Activated CD4-positive, alpha-beta T cell treated with anti-CD3 and anti-CD28 coated beads, Interleukin-2, amount 50 U/mL, for 1 hour (primary cell): ENCODE results near the gene ABCA2.
A peak's percentile ranks its signal among the peaks of the same experiment; 100 is the strongest.

Experiments
- DNase-seq: peaks from one replicate; pipeline ENCODE4 v3.0.0-alpha.2; 2020

Gene ABCA2

DNA sequence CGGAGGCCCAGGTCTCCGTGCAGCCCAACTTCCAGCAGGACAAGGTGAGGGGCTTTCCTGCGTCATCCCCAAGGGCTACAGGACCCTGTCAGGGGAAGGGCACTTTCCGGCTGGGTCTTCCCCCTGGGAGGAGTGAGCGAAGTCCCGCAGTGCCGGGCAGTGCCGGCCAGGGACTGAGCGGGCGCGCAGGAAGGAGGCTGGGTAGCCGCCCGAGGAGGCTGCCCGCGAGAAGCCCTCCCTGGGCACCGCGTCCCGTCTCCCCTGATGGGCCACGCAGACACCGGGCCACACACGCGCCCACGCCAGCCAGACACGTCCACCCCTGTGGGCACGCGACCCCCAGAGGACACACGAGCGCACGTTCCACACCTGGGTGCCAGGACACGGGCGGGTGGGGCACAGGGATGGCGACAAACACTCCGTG, 50.4 kb downstream of the ABCA2 start:
- no peak for DNase-seq

DNA sequence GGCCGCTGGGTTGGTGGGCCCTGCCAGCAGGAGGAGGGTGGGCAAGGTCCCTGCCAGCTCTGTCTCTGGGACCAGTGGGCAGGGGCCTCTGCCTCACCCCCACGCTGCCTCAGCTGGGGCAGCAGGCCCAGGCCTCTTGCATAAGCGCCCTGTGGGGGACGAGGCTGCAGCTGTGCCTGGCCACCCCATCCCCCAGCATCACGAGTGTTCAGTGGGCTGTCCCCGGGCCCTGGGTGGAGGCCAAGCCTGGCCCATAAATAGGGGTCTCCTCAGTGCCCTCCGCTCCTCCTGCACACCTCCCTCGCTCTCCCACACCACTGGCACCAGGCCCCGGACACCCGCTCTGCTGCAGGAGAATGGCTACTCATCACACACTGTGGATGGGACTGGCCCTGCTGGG, 50.8 kb downstream of the ABCA2 start, which contains the start of gene PTGDS:
PTGDS (plus strand) TSS at position 282 of the 400 bp plus-strand sequence; CDS start at position 357, 75 bp downstream.
- no peak for DNase-seq

DNA sequence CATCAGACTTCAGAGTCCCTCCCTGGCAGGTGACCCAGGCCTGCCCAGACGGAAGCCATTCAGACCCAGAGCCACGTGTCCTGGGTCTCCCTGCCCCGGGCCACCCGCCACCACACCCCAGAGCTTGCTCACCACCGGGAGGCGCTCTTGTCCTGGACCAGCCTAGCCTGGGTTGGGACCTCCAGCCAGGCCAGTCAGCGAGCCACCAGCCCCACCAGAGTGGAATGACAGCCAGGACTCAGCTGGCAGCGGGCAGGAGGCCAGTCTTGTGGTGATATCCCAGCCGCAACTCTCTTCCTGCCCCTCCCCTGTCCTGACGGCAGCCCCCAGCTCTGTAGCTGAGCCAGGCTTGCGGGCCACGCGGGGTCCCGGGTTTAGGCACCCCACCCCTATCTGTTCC, 52.4 kb downstream of the ABCA2 start:
- peak; percentile 34 for DNase-seq

DNA sequence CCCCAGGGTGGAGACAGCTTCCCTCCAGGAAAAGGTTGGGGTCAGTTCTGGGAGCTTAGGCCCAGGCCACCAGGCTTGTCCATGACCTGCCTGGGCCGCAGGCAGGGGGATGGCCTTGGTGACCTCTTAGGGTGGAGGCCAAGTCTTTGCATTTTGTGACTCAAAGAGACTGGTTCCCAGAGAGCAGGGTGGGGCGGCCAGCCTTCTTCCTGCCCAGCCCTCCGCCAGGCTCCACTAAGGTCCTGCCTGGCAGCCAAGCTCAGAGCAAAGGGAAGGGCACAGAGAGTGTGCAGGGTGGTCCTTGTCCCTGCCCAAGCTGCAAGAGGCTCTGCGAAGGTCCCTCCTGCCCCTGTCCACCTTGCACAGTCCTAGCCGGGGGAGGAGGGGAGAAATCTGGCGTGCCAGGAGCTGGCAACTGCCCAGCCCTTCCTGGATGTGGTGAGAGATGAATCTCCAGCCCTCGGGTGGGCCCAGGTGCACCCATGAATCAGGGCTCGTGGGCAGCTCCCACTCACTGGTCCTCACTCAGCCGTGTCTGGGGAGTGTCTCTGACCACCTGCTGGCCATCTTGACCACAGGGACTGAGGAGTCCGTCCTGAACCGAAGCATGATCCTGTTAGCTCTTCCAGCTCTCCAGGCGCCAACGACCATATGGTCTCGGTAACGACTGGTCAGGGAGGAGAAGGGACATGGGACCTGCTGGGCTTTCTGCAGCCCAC, 53.1 kb downstream of the ABCA2 start:
- no peak for DNase-seq

DNA sequence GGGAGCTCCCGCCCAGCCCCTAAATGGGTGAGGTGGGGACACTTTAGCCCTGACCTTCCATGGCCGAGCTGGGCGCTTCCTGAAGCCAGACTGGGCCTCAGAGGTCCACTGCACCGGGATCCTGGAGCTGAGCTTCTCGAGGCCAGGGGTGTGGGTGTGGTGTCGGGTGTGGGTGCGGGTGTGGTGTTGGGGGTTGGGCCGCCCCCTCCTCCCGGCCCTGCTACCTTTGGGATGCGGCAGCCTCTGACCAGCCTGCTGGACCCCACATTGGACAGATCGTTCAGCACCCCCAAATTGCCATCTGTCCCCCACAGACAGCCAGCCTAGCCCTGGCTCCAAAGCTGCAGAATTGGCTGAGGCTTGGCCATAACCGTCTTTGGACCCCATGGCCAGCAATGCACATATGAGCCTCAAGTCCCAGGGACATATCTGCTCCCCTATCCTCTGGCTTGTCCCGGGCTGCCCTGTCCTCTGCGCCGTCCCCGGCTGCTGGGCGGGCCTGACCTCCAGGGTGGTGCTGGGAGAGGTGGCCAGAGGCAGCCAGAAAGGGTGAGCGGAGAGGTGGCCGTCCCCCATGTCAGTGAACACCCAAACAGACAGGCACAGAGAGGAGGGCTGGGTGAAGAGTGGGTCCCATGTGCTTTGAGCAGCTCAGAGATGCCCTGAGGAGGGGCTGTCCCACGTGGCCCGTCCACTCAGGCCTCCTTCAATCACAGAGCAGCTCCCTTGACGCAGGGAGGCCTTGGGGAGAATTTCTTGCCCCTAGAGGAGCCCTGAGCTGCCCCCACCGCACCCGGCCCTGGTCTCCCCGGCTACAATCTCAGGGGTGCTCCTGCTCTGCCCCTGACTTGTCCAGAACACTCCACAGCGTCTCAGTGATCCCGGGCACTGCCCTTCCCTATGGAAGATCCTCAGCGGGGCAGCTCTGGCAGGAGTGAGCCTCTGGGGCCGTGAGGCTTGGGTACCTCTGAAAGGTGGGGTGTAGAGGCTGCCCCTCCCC, 54.1 kb downstream of the ABCA2 start:
- no peak for DNase-seq

DNA sequence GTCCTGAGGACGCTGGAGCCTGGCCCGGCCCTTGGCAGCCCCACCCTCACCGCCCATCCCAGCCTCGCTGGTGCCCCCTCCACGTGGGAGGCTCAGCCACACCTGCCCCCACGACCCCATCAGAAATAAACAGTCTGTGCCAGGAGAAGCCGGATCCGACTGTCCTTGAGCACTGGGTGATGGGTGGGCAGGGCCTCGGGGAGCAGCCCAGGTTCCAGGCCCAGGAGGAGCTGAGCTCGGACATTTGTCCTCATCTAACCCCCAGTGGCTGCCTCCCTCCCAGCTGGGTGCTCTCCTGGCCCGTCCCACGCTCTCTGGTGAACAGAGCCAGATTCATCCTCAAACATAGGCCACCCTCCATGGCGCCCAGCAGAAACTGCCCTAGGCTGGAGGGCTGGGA, 55.3 kb downstream of the ABCA2 start:
- DNase-seq, result no peak

DNA sequence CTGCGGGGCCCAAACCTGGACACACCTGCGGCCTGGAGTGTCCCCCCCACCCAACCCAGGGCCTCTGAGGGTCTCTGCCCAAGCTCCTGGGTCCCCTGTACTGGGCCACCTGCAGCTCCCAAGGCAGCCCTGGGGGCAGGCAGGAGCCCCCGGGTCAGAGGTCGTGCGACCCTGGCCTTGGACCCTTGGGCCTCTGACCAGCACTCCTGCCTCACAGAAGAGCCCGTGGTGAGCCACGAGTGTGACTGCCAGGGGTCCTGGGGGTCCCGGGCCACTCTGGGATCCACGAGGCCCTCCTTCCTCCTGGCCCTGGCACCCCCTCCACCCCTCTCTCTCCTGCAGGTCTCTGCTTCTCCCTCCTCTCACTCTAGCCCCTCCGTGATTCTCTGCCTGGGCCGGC, 55.7 kb downstream of the ABCA2 start:
- no peak for DNase-seq

DNA sequence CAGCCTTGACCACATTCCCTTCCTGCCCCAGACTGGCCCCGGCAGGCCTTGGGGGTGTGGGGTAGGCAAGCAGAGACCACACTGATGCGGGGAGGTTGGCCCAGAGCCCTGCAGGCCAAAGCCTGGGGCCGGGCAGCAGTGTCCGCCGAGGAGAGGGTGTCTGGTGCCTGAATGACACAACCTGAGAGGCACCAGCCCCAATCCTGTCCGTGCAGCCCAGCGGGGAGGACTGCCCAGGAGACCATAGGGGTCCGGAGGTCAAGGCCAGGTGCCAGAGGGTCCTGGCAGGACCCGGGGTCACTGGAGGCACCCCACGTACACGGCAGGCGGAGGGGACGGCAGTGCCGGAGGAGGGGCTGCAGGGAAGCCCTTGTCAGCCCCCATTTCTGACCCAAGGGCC, 56.3 kb downstream of the ABCA2 start:
- DNase-seq, result no peak

DNA sequence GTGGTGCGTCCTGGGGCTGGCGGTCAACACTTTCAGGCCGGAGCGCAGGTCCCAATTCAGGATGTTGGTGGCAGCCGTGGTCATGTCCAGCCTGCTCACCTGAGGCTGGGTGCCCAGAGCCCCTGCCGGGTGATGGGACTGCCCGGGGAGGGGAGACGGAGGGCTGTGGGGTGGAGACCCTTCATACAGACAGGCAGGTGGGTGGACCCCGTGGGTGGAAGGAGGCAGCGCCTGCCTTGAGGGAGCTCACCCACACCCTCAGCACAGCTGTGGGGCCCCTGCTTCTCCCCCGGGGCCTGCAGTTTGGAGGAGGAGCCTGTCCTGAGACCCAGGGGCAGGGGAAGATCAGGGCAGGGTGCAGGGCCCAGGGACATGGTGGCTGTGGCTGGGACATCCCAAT, 57.7 kb downstream of the ABCA2 start:
- DNase-seq, result no peak

DNA sequence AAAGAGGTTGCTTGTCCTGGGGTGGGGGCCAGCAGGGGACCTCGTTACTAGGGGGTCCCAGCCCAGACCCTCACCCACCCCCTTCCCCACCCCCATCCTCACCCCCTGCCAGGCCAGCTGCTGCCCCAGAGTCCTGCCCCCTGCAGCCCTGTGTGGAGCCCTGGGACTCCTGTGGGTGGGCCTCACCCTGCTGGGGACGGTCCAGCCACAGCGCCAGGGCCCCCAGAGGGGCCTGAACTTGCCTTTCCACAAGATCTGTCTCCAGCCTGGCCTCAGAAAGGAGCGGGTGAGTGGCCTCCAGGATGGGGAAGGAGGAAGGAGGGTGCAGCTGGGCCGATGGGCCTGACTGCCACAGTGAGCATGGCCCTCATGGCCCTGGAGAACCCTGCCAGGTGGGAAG, 58.3 kb downstream of the ABCA2 start:
- no peak for DNase-seq

DNA sequence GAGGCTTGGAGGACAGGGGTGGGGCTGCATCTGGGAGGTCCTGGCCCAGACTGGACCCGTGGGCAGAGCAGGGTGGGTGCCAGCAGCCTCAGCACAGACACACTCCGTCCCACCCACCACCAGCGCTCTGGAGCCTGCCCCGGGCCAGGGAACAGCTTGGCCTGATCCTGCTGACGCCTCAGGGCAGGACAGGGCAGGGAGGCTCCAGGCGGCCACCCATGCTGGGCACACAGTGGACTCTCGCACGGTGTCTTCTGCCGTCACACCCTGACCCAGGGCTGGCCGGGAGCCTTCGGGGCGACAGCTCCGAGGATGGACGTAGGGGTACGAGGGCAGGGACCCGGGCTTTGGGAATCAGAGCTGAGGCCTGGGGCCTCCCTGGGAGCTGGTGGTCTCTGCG, 58.9 kb downstream of the ABCA2 start:
- DNase-seq, result no peak

DNA sequence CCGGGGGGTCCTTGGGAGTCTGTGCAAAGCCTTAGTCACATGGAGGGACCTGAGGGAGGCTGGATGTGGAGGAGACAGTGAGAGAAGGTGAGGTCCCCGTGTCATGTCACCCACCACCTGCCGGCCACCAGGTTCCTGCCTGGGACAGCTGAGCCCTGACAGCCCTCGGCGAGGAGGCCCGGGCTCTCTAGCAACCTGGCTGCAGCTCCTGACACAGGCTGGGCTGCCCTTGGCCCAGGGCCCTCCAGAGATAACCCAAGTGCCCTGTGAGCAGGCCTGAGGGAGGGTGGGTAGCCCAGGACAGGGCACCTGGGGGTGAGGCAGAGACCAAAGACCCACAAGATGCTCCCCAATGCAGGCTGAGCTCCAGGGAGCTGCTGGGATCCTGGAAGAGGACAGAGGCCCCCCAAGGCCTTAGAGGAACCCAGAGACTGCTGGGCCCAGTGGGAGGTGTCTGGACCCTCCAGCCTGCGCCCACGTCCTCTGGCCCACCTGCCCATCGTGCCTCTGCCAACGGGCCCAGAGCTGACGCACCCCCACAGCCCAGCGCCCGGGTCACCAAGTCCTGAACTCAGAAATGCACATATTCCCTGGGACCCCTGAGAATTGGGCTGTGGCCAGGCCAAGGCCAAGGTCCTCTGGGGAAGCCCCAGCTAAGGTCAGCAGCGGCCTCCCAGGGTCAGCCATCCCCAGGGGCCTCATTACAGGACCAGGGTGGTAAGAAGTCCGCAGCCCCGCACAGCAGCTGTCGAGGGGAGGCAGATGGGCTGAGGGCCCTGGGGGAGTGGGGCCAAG, 59.5 kb downstream of the ABCA2 start:
- DNase-seq, result no peak

DNA sequence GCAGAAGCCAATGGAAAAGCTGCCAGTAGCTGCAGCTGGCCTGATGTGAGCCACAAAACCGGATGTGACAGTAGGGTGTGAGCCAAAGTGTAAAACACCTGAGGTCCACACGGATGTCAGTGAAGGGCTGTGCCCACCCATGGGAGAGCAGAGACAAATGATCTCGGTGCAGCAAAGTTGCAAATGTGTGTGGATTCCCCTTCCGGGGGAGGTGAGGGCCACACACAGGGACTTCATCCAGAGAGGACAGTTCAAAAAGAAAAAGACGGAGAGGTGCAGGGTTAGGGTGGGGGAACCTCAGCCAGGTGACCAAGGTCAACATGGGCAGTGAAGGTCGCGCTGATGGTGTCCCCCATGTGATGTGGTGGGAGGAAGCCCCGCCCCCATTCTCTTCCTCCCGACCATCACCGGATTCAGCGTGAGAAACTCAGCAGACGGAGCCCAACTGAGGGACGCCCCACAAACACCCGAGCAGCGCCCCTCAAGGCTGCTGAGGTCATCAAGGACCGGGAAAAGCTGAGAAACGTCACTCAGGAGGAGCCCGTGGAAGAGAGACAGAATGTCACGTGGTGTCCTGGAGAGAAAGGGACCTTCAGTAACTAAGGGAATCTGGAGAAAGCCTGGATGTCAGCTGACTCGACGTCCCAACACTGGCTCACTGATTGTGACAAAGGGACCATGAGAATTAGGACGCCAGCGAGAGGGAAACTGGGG, 62.1 kb downstream of the ABCA2 start:
- no peak for DNase-seq

DNA sequence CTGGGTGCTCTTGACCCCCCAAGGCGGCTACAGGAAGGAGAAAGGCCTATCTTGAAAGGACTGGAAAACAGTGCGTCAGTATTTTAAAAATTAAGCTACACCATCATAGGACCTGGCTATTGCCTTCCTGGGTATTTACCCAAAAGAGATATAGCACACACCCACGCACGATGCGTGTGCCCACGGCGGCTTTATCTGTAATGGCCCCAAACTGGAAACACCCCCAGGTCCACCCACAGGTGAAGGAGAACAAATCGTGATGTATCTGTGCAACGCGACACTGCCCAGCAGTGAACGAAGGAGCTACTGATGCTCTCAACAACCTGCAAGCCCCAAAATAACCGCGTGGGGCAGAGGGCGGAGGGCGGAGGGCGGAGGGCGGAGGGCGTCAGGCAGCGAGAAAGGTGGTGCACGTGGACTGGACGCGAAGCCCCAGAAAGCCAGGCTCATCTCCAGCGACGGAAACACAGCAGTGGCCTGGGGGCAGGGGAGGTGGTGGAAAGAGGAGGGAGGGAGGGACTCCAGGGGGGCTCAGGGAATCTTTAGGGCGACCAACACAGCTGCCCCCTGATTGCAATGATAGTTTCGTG, 63.1 kb downstream of the ABCA2 start:
- DNase-seq, result no peak

DNA sequence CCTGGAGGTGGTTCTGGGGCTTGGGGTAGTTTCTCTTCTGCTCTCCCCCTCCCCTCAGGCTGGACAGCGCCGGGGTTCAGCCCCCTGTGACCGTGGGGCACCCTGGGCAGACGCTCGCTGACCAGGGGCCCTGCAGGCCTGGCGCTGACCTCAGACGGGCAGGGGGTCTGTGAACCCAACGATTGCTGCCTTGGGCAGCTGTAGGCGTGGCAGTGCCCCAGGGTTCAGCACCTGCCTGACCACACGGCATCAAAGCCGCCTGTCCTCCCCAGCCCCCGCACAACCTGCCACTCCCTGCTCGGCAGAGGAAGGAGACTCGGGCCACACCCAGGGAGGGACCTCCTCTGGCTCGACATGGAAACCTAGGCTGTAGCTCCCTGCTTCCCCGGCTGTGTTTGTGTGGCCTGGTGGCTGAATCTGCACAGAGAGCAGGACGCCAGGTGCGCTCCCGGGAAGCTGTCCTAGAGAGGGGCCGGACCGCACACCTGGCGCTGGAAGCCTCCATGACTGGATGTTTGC, 63.8 kb downstream of the ABCA2 start:
- no peak for DNase-seq

DNA sequence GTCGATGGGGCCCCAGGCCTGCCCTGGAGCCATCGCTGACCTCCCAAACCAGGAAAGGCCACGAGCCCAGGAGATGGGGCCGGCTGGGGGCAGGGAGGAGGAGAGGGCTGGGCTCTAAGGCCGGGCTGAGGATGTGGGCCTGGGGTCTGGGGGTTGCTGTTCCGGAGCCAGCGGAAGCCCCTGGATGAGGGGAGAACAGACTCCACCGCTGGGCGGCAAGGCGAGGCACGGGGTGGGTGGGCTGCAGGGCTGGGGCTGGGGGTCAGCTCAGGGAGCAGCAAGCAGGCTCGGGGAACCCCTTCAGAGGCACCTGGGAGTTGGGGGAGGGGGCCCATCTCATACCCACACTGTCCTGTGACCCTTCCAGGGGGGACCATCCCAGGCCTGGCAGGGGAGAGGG, 64.3 kb downstream of the ABCA2 start:
- DNase-seq, result no peak

DNA sequence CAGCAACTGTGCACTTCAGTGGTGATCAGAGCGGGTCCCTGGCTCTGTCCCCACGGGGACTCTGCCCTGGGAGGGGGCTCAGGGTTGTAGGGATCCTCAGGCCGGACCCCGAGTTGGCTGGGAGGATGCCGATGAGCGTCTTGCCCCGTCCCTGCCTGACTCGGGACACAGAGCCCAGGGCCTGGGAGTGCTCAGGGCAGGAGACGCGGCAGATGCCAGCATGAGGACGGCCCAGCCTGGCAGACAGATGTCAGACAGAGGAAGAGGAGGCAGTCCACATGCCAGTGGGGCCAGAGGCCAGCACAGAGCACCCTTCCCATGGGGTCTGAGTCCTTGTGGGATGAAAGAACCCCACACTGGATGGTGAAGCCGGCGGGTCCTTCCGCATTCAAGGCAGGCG, 64.7 kb downstream of the ABCA2 start:
- DNase-seq, result no peak

DNA sequence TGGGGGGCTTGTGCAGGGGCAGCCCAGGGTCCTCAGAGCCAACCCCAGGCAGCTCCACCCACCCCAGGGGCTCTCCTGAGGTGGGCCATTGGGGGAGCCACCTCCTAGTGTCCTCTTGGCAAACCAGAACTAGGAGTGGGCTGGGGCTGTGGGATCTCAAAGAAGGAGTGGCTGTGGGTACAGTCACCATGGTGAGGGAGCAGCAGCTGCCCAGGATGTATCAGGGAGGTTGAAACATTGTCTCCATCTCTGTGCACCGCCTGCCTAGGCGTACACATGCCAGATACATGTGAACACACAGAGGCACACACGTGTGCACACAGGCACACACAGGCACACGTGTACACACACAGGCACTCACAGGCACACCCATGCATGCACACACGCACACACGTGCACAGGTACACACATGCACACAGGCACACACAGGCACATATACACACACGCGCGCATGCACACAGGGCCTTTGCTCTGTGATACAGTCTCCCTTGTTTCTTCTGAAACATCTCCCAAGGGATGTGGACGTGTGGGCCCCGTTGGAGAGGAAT, 65.3 kb downstream of the ABCA2 start:
- DNase-seq, result no peak

DNA sequence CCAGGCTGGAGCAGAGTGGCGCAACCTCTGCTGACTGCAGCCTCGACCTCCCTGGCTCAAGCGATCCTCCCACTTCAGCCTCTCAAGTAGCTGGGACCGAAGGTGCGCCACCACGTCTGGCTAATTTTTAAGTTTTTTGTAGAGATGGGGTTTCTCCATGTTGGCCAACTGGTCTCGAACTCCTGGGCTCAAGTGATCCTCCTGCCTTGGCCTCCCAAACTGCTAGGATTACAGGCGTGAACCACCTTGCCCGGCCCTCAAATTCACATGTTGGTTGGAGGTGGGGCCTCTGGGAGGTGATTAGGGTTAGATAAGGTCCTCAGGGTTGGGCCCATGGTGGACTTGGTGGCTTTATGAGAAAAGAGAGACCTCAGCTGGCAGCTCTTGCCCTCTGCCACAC, 65.9 kb downstream of the ABCA2 start:
- DNase-seq, result no peak

DNA sequence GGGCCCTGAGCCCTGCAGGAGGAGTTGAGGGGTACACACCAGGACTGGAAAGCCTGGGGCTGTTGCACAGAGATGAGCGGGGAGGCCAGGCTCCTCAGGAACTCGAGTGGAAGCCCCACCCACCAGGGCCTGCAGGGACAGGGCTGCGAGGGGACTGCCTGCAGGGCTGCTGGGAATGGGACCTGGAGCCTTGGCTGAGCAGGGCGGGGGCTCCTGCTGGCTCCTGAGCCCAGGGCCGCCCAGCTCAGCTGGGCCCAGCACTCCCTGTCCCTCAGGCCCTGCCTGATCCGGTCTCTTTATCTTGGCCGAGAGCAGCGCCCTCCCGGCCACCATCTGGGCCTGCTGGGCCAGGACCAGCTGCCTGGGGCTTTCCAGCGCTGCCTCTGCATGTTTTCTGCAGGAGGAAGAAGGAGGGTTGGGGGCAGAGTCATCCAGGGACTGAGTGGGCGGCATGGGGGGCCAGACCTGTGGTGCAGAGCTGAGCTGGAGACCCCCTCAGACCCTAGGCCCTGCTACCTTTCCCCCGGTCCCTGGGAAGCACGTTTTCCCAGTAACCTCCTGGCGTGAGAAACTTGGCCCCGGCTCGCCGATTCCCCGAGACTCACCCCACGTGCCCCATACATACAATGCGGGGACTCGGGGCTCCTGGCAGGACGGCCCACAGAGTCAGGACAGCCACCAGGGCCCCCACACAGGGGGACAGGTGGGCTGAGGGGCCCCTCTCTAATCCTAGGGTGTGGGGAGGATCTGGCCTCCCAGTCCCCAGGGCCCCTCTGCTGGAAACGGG, 66.6 kb downstream of the ABCA2 start:
- DNase-seq, result no peak

DNA sequence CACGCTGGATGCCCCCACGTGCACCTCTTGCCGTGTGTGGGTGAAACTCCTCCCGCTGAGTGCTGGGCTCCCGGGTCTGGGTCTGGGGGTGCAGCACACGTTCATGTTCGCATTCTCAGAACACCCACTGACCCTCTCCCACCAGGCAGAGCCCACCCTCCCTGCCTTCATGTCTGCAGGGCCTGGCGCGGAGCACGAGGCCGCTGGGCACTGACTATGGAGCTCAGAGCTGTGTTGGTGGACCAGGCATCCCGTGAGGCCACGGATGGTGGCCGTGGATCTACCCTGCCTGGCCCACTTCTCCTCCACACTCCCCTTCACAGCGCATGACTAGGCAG, 67.1 kb downstream of the ABCA2 start:
- no peak for DNase-seq
